ENCODE results near the gene ZXDC.

DNA sequence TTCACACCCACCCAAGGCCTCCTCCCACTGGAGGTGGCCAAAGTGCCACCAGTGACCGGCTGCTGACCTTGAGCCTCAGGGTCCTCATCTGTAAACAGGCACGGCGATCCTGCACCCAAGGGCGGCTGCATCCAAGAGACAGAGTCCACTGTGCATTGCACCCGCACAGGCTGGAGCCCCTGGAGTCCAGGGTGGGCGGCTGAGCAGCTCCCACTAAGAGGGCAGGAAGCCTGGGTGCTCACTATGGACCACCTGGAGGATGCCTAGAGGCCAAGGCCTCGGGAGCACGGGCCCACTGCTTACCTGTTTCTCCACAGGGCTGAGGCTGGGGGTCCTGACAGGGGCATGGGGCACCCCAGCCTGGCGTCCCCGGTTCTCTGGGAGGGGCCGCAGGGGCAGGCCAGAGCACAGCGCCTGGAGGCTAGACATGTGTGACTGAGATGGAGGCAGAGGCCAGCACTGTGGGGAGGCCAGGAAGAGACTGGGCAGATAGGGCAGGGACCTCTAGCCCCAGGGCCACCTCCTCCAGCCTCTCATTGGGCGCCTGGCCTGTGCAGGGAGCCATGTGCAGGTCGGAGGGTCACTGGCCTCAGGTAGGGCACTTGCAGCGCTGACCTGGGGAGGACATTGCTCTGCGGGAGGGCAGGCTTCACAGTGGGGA, 41.7 kb upstream of the ZXDC start, which contains the start of gene UROC1:
- TF ChIP-seq, protein P1, sequence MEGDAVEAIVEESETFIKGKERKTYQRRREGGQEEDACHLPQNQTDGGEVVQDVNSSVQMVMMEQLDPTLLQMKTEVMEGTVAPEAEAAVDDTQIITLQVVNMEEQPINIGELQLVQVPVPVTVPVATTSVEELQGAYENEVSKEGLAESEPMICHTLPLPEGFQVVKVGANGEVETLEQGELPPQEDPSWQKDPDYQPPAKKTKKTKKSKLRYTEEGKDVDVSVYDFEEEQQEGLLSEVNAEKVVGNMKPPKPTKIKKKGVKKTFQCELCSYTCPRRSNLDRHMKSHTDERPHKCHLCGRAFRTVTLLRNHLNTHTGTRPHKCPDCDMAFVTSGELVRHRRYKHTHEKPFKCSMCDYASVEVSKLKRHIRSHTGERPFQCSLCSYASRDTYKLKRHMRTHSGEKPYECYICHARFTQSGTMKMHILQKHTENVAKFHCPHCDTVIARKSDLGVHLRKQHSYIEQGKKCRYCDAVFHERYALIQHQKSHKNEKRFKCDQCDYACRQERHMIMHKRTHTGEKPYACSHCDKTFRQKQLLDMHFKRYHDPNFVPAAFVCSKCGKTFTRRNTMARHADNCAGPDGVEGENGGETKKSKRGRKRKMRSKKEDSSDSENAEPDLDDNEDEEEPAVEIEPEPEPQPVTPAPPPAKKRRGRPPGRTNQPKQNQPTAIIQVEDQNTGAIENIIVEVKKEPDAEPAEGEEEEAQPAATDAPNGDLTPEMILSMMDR (optimal IDR thresholded peaks at IDR 0.05 in 1 of 3, IDR thresholded peaks at IDR 0.05 in 1 of 3, conservative IDR thresholded peaks at IDR 0.05 in 1 of 3; ENCODE audit: extremely low read depth in 1 of 3, insufficient read depth in 2 of 3, low read length in 3 of 3): no peak
- no peak for TF ChIP-seq EZH2 (IDR thresholded peaks at IDR 0.05; ENCODE audit: low read length)

Measured in keratinocyte (primary cell).